ENCODE results near the gene FGD6.
A peak's percentile ranks its signal among the peaks of the same experiment; 100 is the strongest.
"Not testable (repeated sequence)": the region's sequence is repeated elsewhere in the genome, so short reads cannot be mapped to it uniquely, and the experiment has no call there.

The FGD6 gene

DNA sequence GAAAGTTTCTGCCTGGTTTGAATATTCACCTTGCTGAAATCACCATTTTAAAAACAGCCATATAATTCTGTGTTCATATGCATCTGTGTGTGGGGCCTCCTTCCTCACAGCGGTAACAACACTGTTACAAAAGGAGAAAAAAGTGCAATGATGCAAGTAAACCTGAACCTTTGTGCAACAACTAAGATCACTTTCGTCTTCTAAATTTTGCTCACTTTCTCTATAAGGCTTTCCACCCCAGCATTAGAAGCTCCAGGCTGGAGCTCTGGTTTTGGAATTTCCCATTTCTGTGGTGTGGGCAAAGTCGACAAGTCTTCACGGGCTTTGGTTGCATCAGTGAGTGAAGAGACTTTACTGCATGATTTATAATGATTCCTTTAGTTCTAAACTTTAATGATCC lies 18.4 kb downstream of the FGD6 start:
- POLR2A ChIA-PET, result interaction anchor here (0.6 kb wide), 2 partner anchors 13 to 278 kb away, joined by 3 read pairs; no protein-coding TSS in a partner anchor
- CTCF ChIA-PET, result interaction anchor here (1.3 to 3.9 kb wide), 7 partner anchors 7 to 81 kb away, joined by 3 to 22 read pairs (median 11); partner anchors contain the start of genes FGD6 and VEZT
- no peak for TF ChIP-seq CTCF (IDR thresholded peaks at IDR 0.05; ENCODE audit: control extremely low read depth, extremely low read depth, low read depth, missing control alignments)
- DNase-seq (ENCODE audit: extremely low spot score), result peak; percentile 43

GRCh38 chr12:95197636-95198035 lies 19.6 kb downstream of the FGD6 start:
- TF ChIP-seq CTCF (IDR thresholded peaks at IDR 0.05; ENCODE audit: control extremely low read depth, extremely low read depth, low read depth, missing control alignments), result no peak

DNA sequence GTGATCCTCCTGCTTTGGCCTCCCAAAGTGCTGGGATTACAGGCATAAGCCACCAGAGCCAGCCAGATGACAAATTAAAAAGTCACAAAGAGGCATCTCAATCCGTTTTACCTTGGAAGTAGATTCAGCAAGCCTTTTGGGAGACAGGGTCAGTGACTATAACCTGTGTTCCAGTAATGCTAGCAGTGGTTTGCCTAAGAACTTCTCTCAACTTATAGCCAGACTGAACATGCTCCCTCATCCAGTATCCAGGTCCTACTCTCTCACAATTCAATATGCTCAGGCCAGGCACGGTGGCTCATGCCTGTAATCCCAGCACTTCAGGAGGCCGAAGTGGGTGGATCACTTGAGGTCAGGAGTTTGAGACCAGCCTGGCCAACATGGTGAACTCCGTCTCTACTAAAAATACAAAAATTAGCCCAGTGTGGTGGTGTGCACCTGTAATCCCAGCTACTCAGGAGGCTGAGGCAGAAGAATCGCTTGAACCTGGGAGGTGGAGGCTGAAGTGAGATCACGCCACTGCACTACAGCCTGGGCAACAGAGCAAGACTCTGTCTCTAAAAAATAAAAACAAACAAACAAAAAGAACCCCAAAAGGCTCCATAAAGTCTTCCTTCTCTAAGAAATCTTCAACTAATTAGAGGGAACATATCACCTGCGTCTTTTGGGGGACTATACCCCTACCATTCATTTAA lies 20.2 kb downstream of the FGD6 start:
- ChIA-PET POLR2A (interaction anchor here (0.6 kb wide), 1 partner anchor 24 kb away, joined by 3 read pairs; no protein-coding TSS in a partner anchor), CTCF (interaction anchor here (1.4 kb wide), 2 partner anchors 8 to 107 kb away, joined by 3 to 7 read pairs; no protein-coding TSS in a partner anchor)
- not testable (repeated sequence) for DNase-seq (ENCODE audit: extremely low spot score)

More at GRCh38 chr12:95197636-95198035, 19.6 kb downstream of the FGD6 start:
- no peak for DNase-seq (ENCODE audit: extremely low spot score)
- CTCF ChIA-PET, result interaction anchor here (1.4 to 3.2 kb wide), 3 partner anchors 8 to 106 kb away, joined by 3 to 17 read pairs (median 7); partner anchors contain the start of genes FGD6 and VEZT
- POLR2A ChIA-PET, result no interaction called here

DNA sequence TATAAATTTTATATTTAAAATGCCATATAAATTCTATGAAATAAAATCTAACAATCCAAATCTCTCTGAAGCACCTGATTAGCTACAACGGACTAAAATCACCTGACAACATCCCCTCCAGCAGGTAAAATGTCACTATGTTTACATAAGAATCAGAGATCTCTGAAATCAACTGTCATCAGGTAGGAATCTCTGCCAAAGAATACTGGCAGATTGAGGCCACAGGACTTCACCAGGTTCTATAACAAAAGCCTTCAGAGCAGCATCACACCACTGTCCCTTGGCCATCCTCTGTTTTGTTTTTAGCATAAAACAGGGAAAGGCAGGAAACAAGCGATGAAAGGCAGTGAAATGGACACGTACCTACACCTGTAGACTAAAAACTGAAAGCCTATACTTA lies 22.1 kb downstream of the FGD6 start:
- POLR2A ChIA-PET, result no interaction called here
- DNase-seq (ENCODE audit: extremely low spot score), result no peak
- no peak for TF ChIP-seq CTCF (IDR thresholded peaks at IDR 0.05; ENCODE audit: control extremely low read depth, extremely low read depth, low read depth, missing control alignments)
- CTCF ChIA-PET, result no interaction called here

DNA sequence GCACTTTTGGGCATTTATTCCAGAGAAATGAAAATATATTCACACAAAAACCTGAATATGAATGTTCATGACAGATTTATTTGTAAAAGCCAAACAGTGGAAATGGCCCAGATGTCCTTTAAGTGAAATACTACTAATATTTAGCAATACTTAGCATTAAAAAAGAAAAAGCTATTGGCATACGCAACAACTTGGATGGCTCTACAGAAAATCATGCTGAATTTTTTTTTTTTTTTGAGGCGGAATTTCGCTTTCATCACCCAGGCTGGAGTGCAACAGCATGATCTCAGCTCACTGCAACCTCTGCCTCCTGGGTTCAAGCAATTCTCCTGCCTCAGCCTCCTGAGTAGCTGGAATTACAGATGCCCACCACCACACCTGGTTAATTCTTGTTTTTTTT lies 24.1 kb downstream of the FGD6 start:
- ChIA-PET POLR2A (no interaction called here), CTCF (interaction anchor here (1.0 to 1.5 kb wide), 2 partner anchors 18 to 19 kb away, joined by 3 read pairs; no protein-coding TSS in a partner anchor)
- no peak for DNase-seq (ENCODE audit: extremely low spot score)
- no peak for TF ChIP-seq CTCF (IDR thresholded peaks at IDR 0.05; ENCODE audit: control extremely low read depth, extremely low read depth, low read depth, missing control alignments)

GRCh38 chr12:95192271-95192670 lies 25.0 kb downstream of the FGD6 start:
- ChIA-PET CTCF (interaction anchor here (1.5 to 2.1 kb wide), 4 partner anchors 8 to 25 kb away, joined by 3 to 8 read pairs (median 6); partner anchors contain the start of genes FGD6 and VEZT), POLR2A (no interaction called here)
- DNase-seq (ENCODE audit: extremely low spot score), result no peak
- TF ChIP-seq CTCF (IDR thresholded peaks at IDR 0.05; ENCODE audit: control extremely low read depth, extremely low read depth, low read depth, missing control alignments), result no peak

- TF ChIP-seq CTCF (IDR thresholded peaks at IDR 0.05; ENCODE audit: control extremely low read depth, extremely low read depth, low read depth, missing control alignments), result no peak
- ChIA-PET POLR2A (no interaction called here), CTCF (interaction anchor here (1.5 to 2.1 kb wide), 3 partner anchors 9 to 26 kb away, joined by 4 to 8 read pairs (median 8); partner anchors contain the start of genes FGD6 and VEZT)
- DNase-seq (ENCODE audit: extremely low spot score), result no peak
Observed at GRCh38 chr12:95191060-95191696, 26.1 kb downstream of the FGD6 start.
